ENCODE data around the gene ACKR3. TPM values are rescaled to one million over a fixed set of nuclear protein-coding genes. Genes with fewer than 3 reads are reported as not detected.

Gene ACKR3
- total and polyA plus RNA-seq, 9 donors, result 4.6 to 22.7 (median 7.9) TPM

DNA sequence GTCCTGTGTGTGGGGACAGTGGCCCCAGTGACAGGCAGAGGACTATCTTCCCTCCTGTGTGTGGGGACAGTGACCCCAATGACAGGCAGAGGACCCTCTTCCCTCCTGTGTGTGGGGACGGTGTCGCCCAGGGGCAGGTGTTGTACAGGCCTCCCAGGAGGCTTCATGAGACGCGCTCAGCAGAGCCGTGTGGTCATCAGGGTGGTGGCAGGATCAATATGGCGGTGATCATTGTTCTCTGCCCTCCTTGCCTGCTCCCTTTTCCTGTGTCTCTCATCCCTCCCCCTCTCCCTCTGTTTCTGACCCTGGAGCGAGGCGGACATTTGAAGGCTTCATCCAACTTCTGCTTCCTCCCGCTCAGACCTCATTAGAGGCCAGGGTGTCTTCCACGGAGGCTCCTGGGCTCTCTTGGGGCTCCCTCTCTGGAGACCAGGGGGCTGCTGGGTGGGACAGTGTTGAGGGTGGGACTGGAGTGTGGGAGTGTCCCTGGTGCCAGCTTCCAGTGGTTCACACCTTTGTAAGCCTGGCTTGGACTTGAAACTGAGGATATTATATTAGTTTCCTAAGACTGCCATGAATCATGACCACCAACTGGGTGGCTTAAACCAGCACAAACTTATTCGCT lies 59.5 kb downstream of the ACKR3 start:
- Histone ChIP-seq H3K27me3 (no peaks in the 10 kb centered on the region), H3K4me1 (ENCODE audit: insufficient read depth) (peaks cover 6% of the 10 kb centered on the region), H3K4me3 (no peak overlapping the region), H3K27ac (no peak overlapping the region), H3K9me3 (no peaks in the 10 kb centered on the region), H3K36me3 (no peaks in the 10 kb centered on the region)
- intact Hi-C loops (cut with DNase I), result no loop called here
- 87 to 100% (median 96%) methylated on average over 11 of the region's 11 CpGs for WGBS, 3 donors
- peak in 1 of 5 donors; percentile 7 for DNase-seq
- TF ChIP-seq EP300 (IDR thresholded peaks at IDR 0.05), result no peak

- 81 to 90% (median 84%) methylated on average over 16 of the region's 16 CpGs for WGBS, 3 donors
- H3K4me1 ChIP-seq (ENCODE audit: insufficient read depth), result peaks cover 6% of the 10 kb centered on the region
- DNase-seq, result peak in 1 of 5 donors; percentile 7
- no peaks in the 10 kb centered on the region for H3K9me3 ChIP-seq
- TF ChIP-seq EP300 (IDR thresholded peaks at IDR 0.05) (no peak), POLR2A (IDR thresholded peaks at IDR 0.05) (no peak)
- TF ChIP-seq, protein P1, sequence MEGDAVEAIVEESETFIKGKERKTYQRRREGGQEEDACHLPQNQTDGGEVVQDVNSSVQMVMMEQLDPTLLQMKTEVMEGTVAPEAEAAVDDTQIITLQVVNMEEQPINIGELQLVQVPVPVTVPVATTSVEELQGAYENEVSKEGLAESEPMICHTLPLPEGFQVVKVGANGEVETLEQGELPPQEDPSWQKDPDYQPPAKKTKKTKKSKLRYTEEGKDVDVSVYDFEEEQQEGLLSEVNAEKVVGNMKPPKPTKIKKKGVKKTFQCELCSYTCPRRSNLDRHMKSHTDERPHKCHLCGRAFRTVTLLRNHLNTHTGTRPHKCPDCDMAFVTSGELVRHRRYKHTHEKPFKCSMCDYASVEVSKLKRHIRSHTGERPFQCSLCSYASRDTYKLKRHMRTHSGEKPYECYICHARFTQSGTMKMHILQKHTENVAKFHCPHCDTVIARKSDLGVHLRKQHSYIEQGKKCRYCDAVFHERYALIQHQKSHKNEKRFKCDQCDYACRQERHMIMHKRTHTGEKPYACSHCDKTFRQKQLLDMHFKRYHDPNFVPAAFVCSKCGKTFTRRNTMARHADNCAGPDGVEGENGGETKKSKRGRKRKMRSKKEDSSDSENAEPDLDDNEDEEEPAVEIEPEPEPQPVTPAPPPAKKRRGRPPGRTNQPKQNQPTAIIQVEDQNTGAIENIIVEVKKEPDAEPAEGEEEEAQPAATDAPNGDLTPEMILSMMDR (IDR thresholded peaks at IDR 0.05), result no peak
- H3K27me3 ChIP-seq, result no peaks in the 10 kb centered on the region
- no peak overlapping the region for H3K4me3 ChIP-seq
- intact Hi-C loops (cut with DNase I), result no loop called here
- H3K27ac ChIP-seq, result no peak overlapping the region
- H3K36me3 ChIP-seq, result no peaks in the 10 kb centered on the region
Measured at GRCh38 chr2:236629961-236630872, 60.6 kb downstream of the ACKR3 start.

- TF ChIP-seq, protein P1 (IDR thresholded peaks at IDR 0.05), result no peak
- TF ChIP-seq POLR2A (IDR thresholded peaks at IDR 0.05) (no peak), EP300 (IDR thresholded peaks at IDR 0.05) (no peak)
- H3K27me3 ChIP-seq, result no peaks in the 10 kb centered on the region
- H3K4me1 ChIP-seq (ENCODE audit: insufficient read depth), result peaks cover 6% of the 10 kb centered on the region
- H3K9me3 ChIP-seq, result no peaks in the 10 kb centered on the region
- 13 to 26% (median 22%) methylated on average over 15 of the region's 15 CpGs for WGBS, 3 donors
- no peak overlapping the region for H3K27ac ChIP-seq
- intact Hi-C loops (cut with DNase I), result no loop called here
- no peaks in the 10 kb centered on the region for H3K36me3 ChIP-seq
- DNase-seq, result peak in 1 of 5 donors; percentile 42
- H3K4me3 ChIP-seq, result no peak overlapping the region
Measured at GRCh38 chr2:236631281-236631855, 61.7 kb downstream of the ACKR3 start.

- no peak for DNase-seq
- TF ChIP-seq EP300 (IDR thresholded peaks at IDR 0.05) (no peak), POLR2A (IDR thresholded peaks at IDR 0.05) (no peak)
- TF ChIP-seq, protein P1 (IDR thresholded peaks at IDR 0.05), result no peak
- H3K4me3 ChIP-seq, result no peak overlapping the region
- peaks cover 6% of the 10 kb centered on the region for H3K4me1 ChIP-seq (ENCODE audit: insufficient read depth)
- H3K27me3 ChIP-seq, result no peaks in the 10 kb centered on the region
- whole genome bisulfite sequencing, 3 donors, result 94 to 95% (median 94%) methylated on average over 11 of the region's 11 CpGs
- intact Hi-C loops (cut with DNase I), result no loop called here
- no peak overlapping the region for H3K27ac ChIP-seq
- no peaks in the 10 kb centered on the region for H3K9me3 ChIP-seq
- no peaks in the 10 kb centered on the region for H3K36me3 ChIP-seq
Measured at GRCh38 chr2:236631856-236632291, 62.2 kb downstream of the ACKR3 start.

Measured in ovary (tissue), 9 donors.